ENCODE results near the gene EXTL1. TPM values are rescaled to one million over a fixed set of nuclear protein-coding genes. Genes with fewer than 3 reads are reported as not detected.

The EXTL1 gene
- total and polyA plus RNA-seq, 12 donors: 0.91 to 17.0 (median 7.0) TPM

DNA sequence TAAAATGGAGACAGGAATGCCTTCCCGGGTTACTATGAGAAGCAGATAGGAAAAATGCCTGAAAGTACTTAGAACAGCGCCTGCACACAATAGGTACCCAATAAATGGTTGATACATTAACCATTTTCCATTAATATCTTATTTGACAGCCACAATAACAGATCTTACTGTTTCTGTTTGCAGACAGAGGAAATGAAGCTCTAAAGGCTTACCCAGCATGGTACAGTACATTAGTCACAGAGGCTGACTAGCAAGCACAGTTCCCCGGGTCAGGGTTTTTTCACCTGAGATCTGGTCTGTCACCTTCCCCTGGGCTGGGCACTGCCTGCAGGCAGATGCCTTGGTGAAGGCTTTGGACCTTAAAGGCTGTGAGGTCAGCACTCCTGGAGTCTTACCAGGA is 43.0 kb downstream of the EXTL1 start:
- Histone ChIP-seq H3K36me3 (peaks cover 0 to 63% (median 0%) of the 10 kb centered on the region in 9 donors), H3K4me1 (peaks cover 0 to 31% (median 12%) of the 10 kb centered on the region in 9 donors), H3K27me3 (peaks cover 0 to 20% (median 6%) of the 10 kb centered on the region in 7 donors), H3K4me3 (peak overlapping the region; percentile 29 to 69 (median 60)), H3K9me3 (no peaks in the 10 kb centered on the region), H3K27ac (peak overlapping the region in 6 of 10 donors; percentile 1 to 99 (median 92))
- TF ChIP-seq, protein P1, sequence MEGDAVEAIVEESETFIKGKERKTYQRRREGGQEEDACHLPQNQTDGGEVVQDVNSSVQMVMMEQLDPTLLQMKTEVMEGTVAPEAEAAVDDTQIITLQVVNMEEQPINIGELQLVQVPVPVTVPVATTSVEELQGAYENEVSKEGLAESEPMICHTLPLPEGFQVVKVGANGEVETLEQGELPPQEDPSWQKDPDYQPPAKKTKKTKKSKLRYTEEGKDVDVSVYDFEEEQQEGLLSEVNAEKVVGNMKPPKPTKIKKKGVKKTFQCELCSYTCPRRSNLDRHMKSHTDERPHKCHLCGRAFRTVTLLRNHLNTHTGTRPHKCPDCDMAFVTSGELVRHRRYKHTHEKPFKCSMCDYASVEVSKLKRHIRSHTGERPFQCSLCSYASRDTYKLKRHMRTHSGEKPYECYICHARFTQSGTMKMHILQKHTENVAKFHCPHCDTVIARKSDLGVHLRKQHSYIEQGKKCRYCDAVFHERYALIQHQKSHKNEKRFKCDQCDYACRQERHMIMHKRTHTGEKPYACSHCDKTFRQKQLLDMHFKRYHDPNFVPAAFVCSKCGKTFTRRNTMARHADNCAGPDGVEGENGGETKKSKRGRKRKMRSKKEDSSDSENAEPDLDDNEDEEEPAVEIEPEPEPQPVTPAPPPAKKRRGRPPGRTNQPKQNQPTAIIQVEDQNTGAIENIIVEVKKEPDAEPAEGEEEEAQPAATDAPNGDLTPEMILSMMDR (IDR thresholded peaks at IDR 0.05): no peak
- no peak for ATAC-seq
- intact Hi-C loops (cut with DNase I): no loop called here
- no peak for DNase-seq
- 46 to 52% methylated on average over 3 of the region's 3 CpGs for WGBS, 2 donors

DNA sequence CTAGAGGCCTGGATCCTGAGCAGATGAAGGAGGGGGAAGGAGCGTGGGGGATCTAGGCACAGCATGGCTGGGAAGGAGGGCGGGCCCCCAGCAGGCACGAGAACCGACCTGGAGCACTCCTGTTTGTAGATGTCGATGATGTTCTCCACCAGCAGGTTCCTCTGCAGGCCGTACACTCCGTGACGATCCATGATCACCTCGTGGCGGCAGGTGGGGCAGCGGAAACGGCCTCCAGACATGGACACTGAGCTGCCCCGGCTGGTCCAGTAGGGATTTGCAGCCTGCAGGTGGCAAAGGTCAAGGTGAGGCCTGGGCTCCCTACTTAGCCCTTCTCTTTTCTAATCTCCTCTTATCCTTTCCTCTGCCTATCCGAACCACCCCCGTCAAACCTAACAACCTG is 44.6 kb downstream of the EXTL1 start:
- no peaks in the 10 kb centered on the region for H3K9me3 ChIP-seq
- peaks cover 0 to 47% (median 0%) of the 10 kb centered on the region in 9 donors for H3K36me3 ChIP-seq
- no peak for DNase-seq
- peaks cover 0 to 17% (median 6%) of the 10 kb centered on the region in 9 donors for H3K4me1 ChIP-seq
- TF ChIP-seq, protein P1 (IDR thresholded peaks at IDR 0.05): no peak
- H3K27ac ChIP-seq: peak overlapping the region; percentile 54 to 99 (median 86)
- peak in 2 of 8 donors; percentile 11 to 23 for ATAC-seq
- 39 to 46% methylated on average over 15 of the region's 15 CpGs for WGBS, 2 donors
- intact Hi-C loops (cut with DNase I): loop anchor here in 4 of 10 donors (1.0 to 2.0 kb wide), 3 partner anchors 17 to 29 kb away; no protein-coding TSS in a partner anchor
- peaks cover 0 to 20% (median 6%) of the 10 kb centered on the region in 7 donors for H3K27me3 ChIP-seq
- H3K4me3 ChIP-seq: peak overlapping the region; percentile 48 to 69 (median 60)

DNA sequence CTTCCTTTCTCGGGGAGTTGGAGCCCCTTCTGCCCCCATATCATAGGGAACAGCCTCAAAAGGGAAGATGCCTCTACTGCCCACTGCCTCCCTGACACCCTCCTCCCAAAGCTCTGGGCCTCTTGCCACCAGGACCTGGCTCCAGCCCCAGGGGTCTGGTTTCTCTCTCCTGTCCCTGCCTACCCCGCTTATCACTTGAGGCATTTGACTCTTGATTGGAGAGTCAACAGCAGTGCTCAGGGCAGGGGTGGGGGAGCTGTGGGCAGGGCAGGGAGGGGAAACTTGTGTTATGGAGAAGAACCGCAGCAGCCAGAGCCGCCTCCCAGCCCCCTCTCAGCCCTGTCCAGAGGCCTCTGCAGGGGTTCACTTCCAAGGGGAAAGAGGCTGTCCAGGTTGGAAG is 45.3 kb downstream of the EXTL1 start:
- Histone ChIP-seq H3K4me3 (peak overlapping the region; percentile 48 to 69 (median 60)), H3K9me3 (no peaks in the 10 kb centered on the region), H3K27ac (peak overlapping the region; percentile 81 to 99 (median 90)), H3K36me3 (peaks cover 0 to 40% (median 0%) of the 10 kb centered on the region in 9 donors), H3K4me1 (peaks cover 0 to 10% (median 3%) of the 10 kb centered on the region in 9 donors), H3K27me3 (peaks cover 0 to 20% (median 6%) of the 10 kb centered on the region in 7 donors)
- ATAC-seq (peak; percentile 83 to 92 (median 90)), DNase-seq (peak; percentile 76 to 84)
- intact Hi-C loops (cut with DNase I): loop anchor here in 4 of 10 donors (1.0 to 2.0 kb wide), 3 partner anchors 16 to 28 kb away; no protein-coding TSS in a partner anchor
- 16 to 31% methylated on average over 4 of the region's 4 CpGs for WGBS, 2 donors
- TF ChIP-seq, protein P1 (IDR thresholded peaks at IDR 0.05): no peak

DNA sequence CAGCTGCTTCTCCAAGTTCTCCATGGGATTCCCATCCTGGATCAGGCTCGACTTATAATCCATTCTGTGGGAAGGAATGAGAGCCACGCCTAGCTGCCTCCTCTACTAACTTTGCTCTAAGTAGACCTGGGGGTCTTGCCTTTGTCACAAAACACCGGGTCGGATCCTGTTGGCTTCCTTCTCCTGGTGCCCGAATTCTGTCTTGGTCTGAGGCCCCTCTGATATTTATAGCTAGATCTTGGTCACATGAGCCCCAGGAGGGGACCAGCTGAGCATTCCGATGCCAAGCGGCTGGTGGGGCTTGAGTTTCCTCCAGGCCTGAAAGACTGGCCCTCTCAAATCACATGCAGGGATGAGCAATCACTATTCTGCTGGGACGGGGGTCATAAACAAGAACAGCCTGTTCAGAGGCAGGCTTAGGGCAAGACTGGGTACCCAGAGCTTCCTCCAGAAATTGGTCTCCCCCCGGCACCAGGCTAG is 45.9 kb downstream of the EXTL1 start, which contains the start of gene TRIM63:
TSS of gene TRIM63 (minus strand) at position 199 of the 480 bp plus-strand sequence. CDS start at position 63, 136 bp downstream.
- H3K4me1 ChIP-seq: peaks cover 0 to 8% (median 4%) of the 10 kb centered on the region in 9 donors
- H3K27me3 ChIP-seq: peaks cover 0 to 20% (median 6%) of the 10 kb centered on the region in 7 donors
- DNase-seq: peak; percentile 57 to 65
- intact Hi-C loops (cut with DNase I): loop anchor here in 3 of 10 donors (1.0 to 2.0 kb wide), 3 partner anchors 15 to 27 kb away; no protein-coding TSS in a partner anchor
- peaks cover 0 to 38% (median 0%) of the 10 kb centered on the region in 9 donors for H3K36me3 ChIP-seq
- no peaks in the 10 kb centered on the region for H3K9me3 ChIP-seq
- ATAC-seq: peak; percentile 65 to 88 (median 76)
- peak within 1 kb of the TSS; percentile 81 to 99 (median 90) for H3K27ac ChIP-seq
- TF ChIP-seq, protein P1 (IDR thresholded peaks at IDR 0.05): no peak
- H3K4me3 ChIP-seq: peak within 1 kb of the TSS; percentile 48 to 69 (median 60)
- WGBS, 2 donors: 27 to 44% methylated on average over 9 of the region's 9 CpGs

Measured in heart right ventricle (tissue), 16 donors.